ENCODE measurements around the gene CERK.

Gene CERK

GRCh38 chr22:46758121-46758520 lies 20.1 kb upstream of the CERK start:
- H3K4me1 ChIP-seq (ENCODE audit: low read length) = peaks cover 19% of the 10 kb centered on the region
- H3K4me3 ChIP-seq (ENCODE audit: low read length) = no peak overlapping the region
- no peaks in the 10 kb centered on the region for H3K27me3 ChIP-seq (ENCODE audit: low read depth, low read length)
- no peak overlapping the region for H3K27ac ChIP-seq (ENCODE audit: low read length)
- no peak overlapping the region for H3K9ac ChIP-seq (ENCODE audit: low read length)
- H3K79me2 ChIP-seq (ENCODE audit: low read length) = peaks cover 30% of the 10 kb centered on the region
- TF ChIP-seq, protein P1, sequence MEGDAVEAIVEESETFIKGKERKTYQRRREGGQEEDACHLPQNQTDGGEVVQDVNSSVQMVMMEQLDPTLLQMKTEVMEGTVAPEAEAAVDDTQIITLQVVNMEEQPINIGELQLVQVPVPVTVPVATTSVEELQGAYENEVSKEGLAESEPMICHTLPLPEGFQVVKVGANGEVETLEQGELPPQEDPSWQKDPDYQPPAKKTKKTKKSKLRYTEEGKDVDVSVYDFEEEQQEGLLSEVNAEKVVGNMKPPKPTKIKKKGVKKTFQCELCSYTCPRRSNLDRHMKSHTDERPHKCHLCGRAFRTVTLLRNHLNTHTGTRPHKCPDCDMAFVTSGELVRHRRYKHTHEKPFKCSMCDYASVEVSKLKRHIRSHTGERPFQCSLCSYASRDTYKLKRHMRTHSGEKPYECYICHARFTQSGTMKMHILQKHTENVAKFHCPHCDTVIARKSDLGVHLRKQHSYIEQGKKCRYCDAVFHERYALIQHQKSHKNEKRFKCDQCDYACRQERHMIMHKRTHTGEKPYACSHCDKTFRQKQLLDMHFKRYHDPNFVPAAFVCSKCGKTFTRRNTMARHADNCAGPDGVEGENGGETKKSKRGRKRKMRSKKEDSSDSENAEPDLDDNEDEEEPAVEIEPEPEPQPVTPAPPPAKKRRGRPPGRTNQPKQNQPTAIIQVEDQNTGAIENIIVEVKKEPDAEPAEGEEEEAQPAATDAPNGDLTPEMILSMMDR (IDR thresholded peaks at IDR 0.05; ENCODE audit: low read depth, low read length) = no peak
- TF ChIP-seq EZH2phosphoT487 (IDR thresholded peaks at IDR 0.05; ENCODE audit: low read depth) = no peak
- H3K36me3 ChIP-seq (replicated peaks; ENCODE audit: low read depth, low read length) = peaks cover 42% of the 10 kb centered on the region
- no peak overlapping the region for H2AFZ ChIP-seq (ENCODE audit: low read depth, low read length)
- peaks cover 7% of the 10 kb centered on the region; the same call in 1 of the 2 replicates for H3K9me3 ChIP-seq (ENCODE audit: insufficient read depth, low read length)
- H4K20me1 ChIP-seq (ENCODE audit: insufficient read depth, low read length) = no peaks in the 10 kb centered on the region
- no peak overlapping the region for H3K4me2 ChIP-seq (ENCODE audit: low read length)

DNA sequence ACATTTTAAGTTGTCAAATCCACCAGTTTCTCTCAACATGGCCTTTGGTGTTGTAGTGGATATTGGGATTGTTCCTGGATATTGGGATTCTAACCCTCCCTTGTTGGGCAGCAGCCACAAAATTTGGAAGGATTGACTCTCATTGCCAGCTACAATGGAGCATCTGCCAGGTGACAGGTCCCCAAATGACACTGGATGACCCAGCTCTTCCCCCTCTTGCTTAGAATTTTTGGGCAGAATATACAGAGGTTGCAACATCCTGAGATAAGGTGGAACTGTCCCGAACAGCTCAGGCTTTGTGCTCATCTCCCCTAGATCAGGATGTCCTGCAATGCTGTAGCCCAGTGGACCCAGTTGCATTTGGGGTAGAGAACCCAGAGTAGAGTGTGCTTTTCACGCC lies 19.1 kb upstream of the CERK start:
- H3K9ac ChIP-seq (ENCODE audit: low read length) = no peak overlapping the region
- H3K27me3 ChIP-seq (ENCODE audit: low read depth, low read length) = no peaks in the 10 kb centered on the region
- H3K36me3 ChIP-seq (replicated peaks; ENCODE audit: low read depth, low read length) = peaks cover 42% of the 10 kb centered on the region
- H3K9me3 ChIP-seq (ENCODE audit: insufficient read depth, low read length) = peaks cover 7% of the 10 kb centered on the region; the same call in 1 of the 2 replicates
- peaks cover 21% of the 10 kb centered on the region for H3K79me2 ChIP-seq (ENCODE audit: low read length)
- H3K4me3 ChIP-seq (ENCODE audit: low read length) = no peak overlapping the region
- H3K4me2 ChIP-seq (ENCODE audit: low read length) = no peak overlapping the region
- no peak overlapping the region for H3K27ac ChIP-seq (ENCODE audit: low read length)
- peaks cover 19% of the 10 kb centered on the region for H3K4me1 ChIP-seq (ENCODE audit: low read length)
- H4K20me1 ChIP-seq (ENCODE audit: insufficient read depth, low read length) = no peaks in the 10 kb centered on the region
- TF ChIP-seq, protein P1 (IDR thresholded peaks at IDR 0.05; ENCODE audit: low read depth, low read length) = no peak
- no peak for TF ChIP-seq EZH2phosphoT487 (IDR thresholded peaks at IDR 0.05; ENCODE audit: low read depth)
- no peak overlapping the region for H2AFZ ChIP-seq (ENCODE audit: low read depth, low read length)

DNA sequence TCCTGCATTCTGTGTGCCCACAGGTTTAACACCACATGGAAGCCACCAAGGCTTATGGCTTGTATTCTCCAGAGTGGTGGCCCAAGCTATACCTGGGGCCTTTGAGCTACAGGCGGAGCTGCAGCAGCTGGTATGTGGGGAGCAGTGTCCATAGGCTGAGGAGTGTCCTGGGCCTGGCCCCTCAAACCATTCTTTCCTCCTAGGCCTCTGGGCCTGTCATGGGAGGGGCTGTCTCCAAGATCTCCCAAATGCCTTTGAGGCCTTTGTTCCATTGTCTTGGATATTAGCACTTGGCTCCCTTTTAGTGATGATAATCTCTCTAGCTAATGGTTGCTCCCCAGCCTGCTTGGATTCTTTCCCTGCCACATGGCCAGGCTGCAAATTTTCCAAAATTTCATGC lies 18.0 kb upstream of the CERK start:
- Histone ChIP-seq H3K36me3 (replicated peaks; ENCODE audit: low read depth, low read length) (peaks cover 40% of the 10 kb centered on the region), H3K9ac (ENCODE audit: low read length) (no peak overlapping the region), H3K4me1 (ENCODE audit: low read length) (peaks cover 14% of the 10 kb centered on the region), H4K20me1 (ENCODE audit: insufficient read depth, low read length) (no peaks in the 10 kb centered on the region), H3K27ac (ENCODE audit: low read length) (no peak overlapping the region), H3K4me2 (ENCODE audit: low read length) (no peak overlapping the region), H3K4me3 (ENCODE audit: low read length) (no peak overlapping the region), H3K9me3 (ENCODE audit: insufficient read depth, low read length) (peaks cover 7% of the 10 kb centered on the region; the same call in 1 of the 2 replicates), H2AFZ (ENCODE audit: low read depth, low read length) (no peak overlapping the region), H3K79me2 (ENCODE audit: low read length) (peaks cover 11% of the 10 kb centered on the region), H3K27me3 (ENCODE audit: low read depth, low read length) (0 out of 2 replicates have a peak, but pooled peaks cover 2% of the 10 kb centered on the region)
- TF ChIP-seq EZH2phosphoT487 (IDR thresholded peaks at IDR 0.05; ENCODE audit: low read depth) = no peak
- TF ChIP-seq, protein P1 (IDR thresholded peaks at IDR 0.05; ENCODE audit: low read depth, low read length) = no peak

DNA sequence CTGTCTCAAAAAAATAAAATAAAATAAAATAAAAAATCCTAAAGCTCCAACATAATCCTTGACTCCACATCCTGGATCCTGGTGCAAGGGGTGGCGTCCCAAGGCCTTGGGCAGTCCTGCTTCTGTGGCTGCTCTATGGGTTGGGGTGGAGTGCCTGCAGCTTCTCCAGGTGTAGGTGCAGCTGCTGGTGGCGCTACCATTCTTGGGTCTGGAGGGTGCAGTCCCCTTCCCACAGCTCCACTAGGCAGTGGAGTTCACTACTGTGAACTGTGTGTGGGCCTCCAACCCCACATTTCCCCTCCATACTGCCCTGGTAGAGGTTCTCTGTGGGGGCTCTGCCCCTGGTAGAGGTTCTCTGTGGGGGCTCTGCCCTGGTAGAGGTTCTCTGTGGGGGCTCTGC lies 17.5 kb upstream of the CERK start:
- Histone ChIP-seq H4K20me1 (ENCODE audit: insufficient read depth, low read length) (no peaks in the 10 kb centered on the region), H3K9me3 (ENCODE audit: insufficient read depth, low read length) (peaks cover 7% of the 10 kb centered on the region; the same call in 1 of the 2 replicates), H3K4me2 (ENCODE audit: low read length) (no peak overlapping the region), H3K27me3 (ENCODE audit: low read depth, low read length) (0 out of 2 replicates have a peak, but pooled peaks cover 2% of the 10 kb centered on the region), H3K27ac (ENCODE audit: low read length) (no peak overlapping the region), H3K36me3 (replicated peaks; ENCODE audit: low read depth, low read length) (peaks cover 34% of the 10 kb centered on the region), H3K9ac (ENCODE audit: low read length) (no peak overlapping the region), H3K4me1 (ENCODE audit: low read length) (peaks cover 9% of the 10 kb centered on the region), H2AFZ (ENCODE audit: low read depth, low read length) (no peak overlapping the region), H3K4me3 (ENCODE audit: low read length) (no peak overlapping the region), H3K79me2 (ENCODE audit: low read length) (peaks cover 5% of the 10 kb centered on the region)
- no peak for TF ChIP-seq EZH2phosphoT487 (IDR thresholded peaks at IDR 0.05; ENCODE audit: low read depth)
- TF ChIP-seq, protein P1 (IDR thresholded peaks at IDR 0.05; ENCODE audit: low read depth, low read length) = no peak

Data from OCI-LY3 (cell line).